Measurements from ENCODE around the gene DYNC1I1.

GRCh38 chr7:95798401-95798930, 26.1 kb downstream of the DYNC1I1 start:
- TF ChIP-seq REST (IDR thresholded peaks at IDR 0.05; ENCODE audit: insufficient read depth in 1 of 2, low read depth in 2 of 2, low read length in 2 of 2) (no peak), POLR2AphosphoS5 (IDR thresholded peaks at IDR 0.05; ENCODE audit: low read depth, low read length) (no peak), TAF1 (IDR thresholded peaks at IDR 0.05; ENCODE audit: borderline replicate concordance, insufficient read depth, low read length) (no peak)
